Immature natural killer cell (primary cell): ENCODE data around the gene SNRPA. TPM values are rescaled to one million over a fixed set of nuclear protein-coding genes. Genes with fewer than 3 reads are reported as not detected.
"Not testable (repeated sequence)": the region's sequence is repeated elsewhere in the genome, so short reads cannot be mapped to it uniquely, and the experiment has no call there.

Experiments used
- DNase-seq, 3 donors: peaks; one replicate each; pipeline ENCODE4 v3.0.0; 2022; ENCODE audit warnings: mixed read lengths in 1 of 3
- H3K27ac Mint-ChIP-seq, 6 donors: one replicate each; pipeline ENCODE4 v1.8.0; 2020; ENCODE audit warnings: mixed read lengths in 6 of 6, mild to moderate bottlenecking in 5 of 6, inconsistent platforms in 4 of 6, moderate library complexity in 3 of 6
- H3K27me3 Mint-ChIP-seq, 3 donors: one replicate each; pipeline ENCODE4 v1.8.0; 2020 to 2021; ENCODE audit warnings: low read depth in 3 of 3, mild to moderate bottlenecking in 3 of 3, mixed read lengths in 3 of 3, moderate library complexity in 3 of 3, inconsistent platforms in 1 of 3
- H3K36me3 Mint-ChIP-seq, 3 donors: one replicate each; pipeline ENCODE4 v1.8.0; 2020; ENCODE audit warnings: mixed read lengths in 3 of 3, inconsistent platforms in 2 of 3, mild to moderate bottlenecking in 2 of 3
- H3K4me1 Mint-ChIP-seq, 2 donors: one replicate each; pipeline ENCODE4 v1.8.0; 2020; ENCODE audit warnings: inconsistent platforms in 2 of 2, mild to moderate bottlenecking in 2 of 2, mixed read lengths in 2 of 2, moderate library complexity in 1 of 2
- H3K4me3 Mint-ChIP-seq, 5 donors: one replicate each; pipeline ENCODE4 v1.8.0; 2020; ENCODE audit warnings: mild to moderate bottlenecking in 5 of 5, mixed read lengths in 5 of 5, inconsistent platforms in 3 of 5, moderate library complexity in 3 of 5
- H3K9me3 Mint-ChIP-seq, 6 donors: one replicate each; pipeline ENCODE4 v1.8.0; 2020; ENCODE audit warnings: mild to moderate bottlenecking in 6 of 6, mixed read lengths in 6 of 6, inconsistent platforms in 4 of 6, moderate library complexity in 3 of 6
- polyA plus RNA-seq, 3 donors: library from polyadenylated mRNA; unstranded; fragments of 300-500 nt; fragmentation: Illumina TruSeq; gene quantifications; one replicate each; pipeline ENCODE4 v1.2.3, GENCODE V29; 2021

SNRPA gene
- polyA plus RNA-seq, 3 donors from 2014 or later = 28.9 to 78.7 (median 39.2) TPM

- Mint-ChIP-seq H3K36me3 (peaks cover 3 to 17% (median 13%) of the 10 kb centered on the region in 3 donors), H3K9me3 (no peaks in the 10 kb centered on the region), H3K27ac (peak overlapping the region; percentile 96 to 100 (median 97)), H3K27me3 (peaks cover 15 to 18% (median 17%) of the 10 kb centered on the region in 3 donors), H3K4me3 (peak overlapping the region; percentile 90 to 98 (median 92)), H3K4me1 (peaks cover 36 to 46% of the 10 kb centered on the region in 2 donors)
- DNase-seq = no peak
These were observed 27.8 kb downstream of the SNRPA start for GRCh38 chr19:40778706-40779284.

GRCh38 chr19:40780582-40780981 is 29.6 kb downstream of the SNRPA start:
- no peaks in the 10 kb centered on the region for H3K9me3 Mint-ChIP-seq
- H3K27ac Mint-ChIP-seq = peak overlapping the region; percentile 14 to 76 (median 61)
- H3K4me3 Mint-ChIP-seq = peak overlapping the region in 3 of 5 donors; percentile 8 to 60 (median 18)
- H3K36me3 Mint-ChIP-seq = peaks cover 3 to 19% (median 13%) of the 10 kb centered on the region in 3 donors
- no peak for DNase-seq
- peaks cover 36 to 46% of the 10 kb centered on the region in 2 donors for H3K4me1 Mint-ChIP-seq
- peaks cover 15 to 17% (median 17%) of the 10 kb centered on the region in 3 donors for H3K27me3 Mint-ChIP-seq

- Mint-ChIP-seq H3K4me3 (no peak overlapping the region), H3K27ac (peak overlapping the region in 3 of 6 donors; percentile 2 to 50 (median 24)), H3K27me3 (peaks cover 15 to 17% (median 17%) of the 10 kb centered on the region in 3 donors), H3K4me1 (peaks cover 34 to 44% of the 10 kb centered on the region in 2 donors), H3K9me3 (no peaks in the 10 kb centered on the region), H3K36me3 (peaks cover 3 to 19% (median 13%) of the 10 kb centered on the region in 3 donors)
- no peak for DNase-seq
These were observed 30.1 kb downstream of the SNRPA start for GRCh38 chr19:40781140-40781539.

GRCh38 chr19:40783711-40784110 is 32.7 kb downstream of the SNRPA start:
- Mint-ChIP-seq H3K36me3 (peaks cover 3 to 19% (median 13%) of the 10 kb centered on the region in 3 donors), H3K4me1 (peaks cover 20 to 23% of the 10 kb centered on the region in 2 donors), H3K27me3 (peaks cover 0 to 4% (median 4%) of the 10 kb centered on the region in 3 donors), H3K27ac (no peak overlapping the region), H3K9me3 (no peaks in the 10 kb centered on the region), H3K4me3 (no peak overlapping the region)
- DNase-seq = no peak

GRCh38 chr19:40784146-40784545 is 33.1 kb downstream of the SNRPA start:
- H3K4me3 Mint-ChIP-seq = not testable (repeated sequence)
- peaks cover 3 to 19% (median 13%) of the 10 kb centered on the region in 3 donors for H3K36me3 Mint-ChIP-seq

GRCh38 chr19:40785526-40785925 is 34.5 kb downstream of the SNRPA start:
- no peak overlapping the region for H3K4me3 Mint-ChIP-seq
- DNase-seq = no peak
- peaks cover 11 to 12% of the 10 kb centered on the region in 2 donors for H3K4me1 Mint-ChIP-seq
- H3K9me3 Mint-ChIP-seq = no peaks in the 10 kb centered on the region
- H3K27me3 Mint-ChIP-seq = peaks cover 0 to 4% (median 2%) of the 10 kb centered on the region in 3 donors
- peak overlapping the region in 4 of 6 donors; percentile 13 to 71 (median 44) for H3K27ac Mint-ChIP-seq
- H3K36me3 Mint-ChIP-seq = peaks cover 3 to 20% (median 20%) of the 10 kb centered on the region in 3 donors

More at GRCh38 chr19:40784146-40784545, 33.1 kb downstream of the SNRPA start:
- not testable (repeated sequence) for H3K9me3 Mint-ChIP-seq, H3K27me3 Mint-ChIP-seq, DNase-seq
- Mint-ChIP-seq H3K27ac (peak overlapping the region in 4 of 6 donors; percentile 9 to 23 (median 16)), H3K4me1 (peaks cover 16 to 19% of the 10 kb centered on the region in 2 donors)

- Mint-ChIP-seq H3K36me3 (peaks cover 3 to 19% (median 17%) of the 10 kb centered on the region in 3 donors), H3K4me3 (no peak overlapping the region), H3K4me1 (peaks cover 10 to 11% of the 10 kb centered on the region in 2 donors), H3K27me3 (peaks cover 0 to 4% (median 2%) of the 10 kb centered on the region in 3 donors), H3K27ac (peak overlapping the region in 3 of 6 donors; percentile 34 to 67 (median 63)), H3K9me3 (no peaks in the 10 kb centered on the region)
- no peak for DNase-seq
These were observed 35.3 kb downstream of the SNRPA start for GRCh38 chr19:40786060-40787037.

- DNase-seq = no peak
- Mint-ChIP-seq H3K36me3 (peaks cover 6 to 14% (median 13%) of the 10 kb centered on the region in 3 donors), H3K4me1 (peaks cover 28 to 29% of the 10 kb centered on the region in 2 donors), H3K4me3 (peak overlapping the region in 1 of 5 donors; percentile 30), H3K27ac (peak overlapping the region; percentile 47 to 93 (median 88)), H3K27me3 (peaks cover 0 to 3% (median 2%) of the 10 kb centered on the region in 3 donors), H3K9me3 (no peaks in the 10 kb centered on the region)
These were observed 40.3 kb downstream of the SNRPA start for GRCh38 chr19:40791349-40791748.

GRCh38 chr19:40791996-40792395 is 41.0 kb downstream of the SNRPA start:
- no peak for DNase-seq
- Mint-ChIP-seq H3K27me3 (peaks cover 0 to 4% (median 3%) of the 10 kb centered on the region in 3 donors), H3K4me1 (peaks cover 28 to 29% of the 10 kb centered on the region in 2 donors), H3K36me3 (peaks cover 6 to 14% (median 13%) of the 10 kb centered on the region in 3 donors), H3K9me3 (no peaks in the 10 kb centered on the region), H3K27ac (peak overlapping the region; percentile 90 to 95 (median 92)), H3K4me3 (peak overlapping the region; percentile 63 to 80 (median 73))

GRCh38 chr19:40797166-40797962 is 46.4 kb downstream of the SNRPA start:
- no peaks in the 10 kb centered on the region for H3K9me3 Mint-ChIP-seq

GRCh38 chr19:40797963-40798682 is 47.1 kb downstream of the SNRPA start:
- Mint-ChIP-seq H3K27ac (peak overlapping the region; percentile 100), H3K27me3 (peaks cover 10 to 30% (median 19%) of the 10 kb centered on the region in 3 donors), H3K4me1 (peaks cover 46 to 49% of the 10 kb centered on the region in 2 donors), H3K9me3 (no peaks in the 10 kb centered on the region), H3K36me3 (peaks cover 0 to 15% (median 8%) of the 10 kb centered on the region in 3 donors), H3K4me3 (peak overlapping the region; percentile 93 to 100 (median 98))
- DNase-seq = peak; percentile 68 to 76 (median 74)

More at GRCh38 chr19:40797166-40797962, 46.4 kb downstream of the SNRPA start:
- H3K27me3 Mint-ChIP-seq = peaks cover 10 to 25% (median 18%) of the 10 kb centered on the region in 3 donors
- H3K4me3 Mint-ChIP-seq = peak overlapping the region; percentile 93 to 100 (median 98)
- peaks cover under 1 to 16% (median 8%) of the 10 kb centered on the region in 3 donors for H3K36me3 Mint-ChIP-seq
- peaks cover 46 to 49% of the 10 kb centered on the region in 2 donors for H3K4me1 Mint-ChIP-seq
- peak overlapping the region; percentile 100 for H3K27ac Mint-ChIP-seq
- DNase-seq = no peak
